Neuronal stem cell (in vitro differentiated cells): ENCODE measurements around the gene TMEM239.
A peak's percentile ranks its signal among the peaks of the same experiment; 100 is the strongest.

ENCODE experiments used
- DNase-seq: peaks from one replicate; pipeline ENCODE4 v3.0.0-alpha.2; 2013; ENCODE audit warnings: low spot score
- H2AFZ ChIP-seq: one replicate; pipeline ENCODE4 v1.6.1; 2013; ENCODE audit warnings: mild to moderate bottlenecking, low read length, inconsistent platforms
- H2AK5ac ChIP-seq: 2 replicates; pipeline ENCODE4 v1.6.1; 2013; ENCODE audit warnings: low read depth, mild to moderate bottlenecking, inconsistent platforms, low read length, moderate library complexity, mixed read lengths
- H2BK120ac ChIP-seq: 2 replicates; pipeline ENCODE4 v1.6.1; 2013; ENCODE audit warnings: low read depth, mild to moderate bottlenecking, inconsistent platforms, low read length, moderate library complexity, mixed read lengths
- H2BK12ac ChIP-seq: one replicate; pipeline ENCODE4 v1.6.1; 2013; ENCODE audit warnings: low read length, inconsistent platforms
- H2BK15ac ChIP-seq: 2 replicates; pipeline ENCODE4 v1.6.1; 2013; ENCODE audit warnings: mild to moderate bottlenecking, low read length, inconsistent platforms, mixed read lengths
- H2BK5ac ChIP-seq: one replicate; pipeline ENCODE4 v1.6.1; 2013; ENCODE audit warnings: inconsistent platforms, mild to moderate bottlenecking, low read length, moderate library complexity
- H3K14ac ChIP-seq: one replicate; pipeline ENCODE4 v1.6.1; 2013; ENCODE audit warnings: low read length, inconsistent platforms
- H3K18ac ChIP-seq: 2 replicates; pipeline ENCODE4 v1.6.1; 2013; ENCODE audit warnings: low read length, inconsistent platforms
- H3K23ac ChIP-seq: 2 replicates; pipeline ENCODE4 v1.6.1; 2013; ENCODE audit warnings: low read depth, mild to moderate bottlenecking, mixed read lengths, low read length, inconsistent platforms; ENCODE audit not compliant: poor library complexity
- H3K27ac ChIP-seq: replicated peaks from 3 replicates; pipeline ENCODE4 v1.5.1; 2013; ENCODE audit warnings: low read length, inconsistent platforms
- H3K27me3 ChIP-seq, 3 experiments: 2 replicates each; pipeline ENCODE4 v1.6.1; 2013; ENCODE audit warnings: low read length in 3 of 3, mild to moderate bottlenecking in 2 of 3, inconsistent platforms in 1 of 3, low read depth in 1 of 3, mixed read lengths in 1 of 3, moderate library complexity in 1 of 3; ENCODE audit not compliant: control insufficient read depth in 3 of 3, insufficient read depth in 3 of 3
- H3K36me3 ChIP-seq, 2 donors: replicated peaks in 1 of 2; 2 replicates each; pipeline ENCODE4 v1.6.1; 2013; ENCODE audit warnings: low read length in 2 of 2; ENCODE audit not compliant: control insufficient read depth in 2 of 2, insufficient read depth in 2 of 2
- H3K4ac ChIP-seq: 2 replicates; pipeline ENCODE4 v1.6.1; 2013; ENCODE audit warnings: inconsistent platforms, mild to moderate bottlenecking, low read length, moderate library complexity
- H3K4me1 ChIP-seq, 2 donors: 1 replicate in 1 of 2; 2 replicates in 1 of 2; pipeline ENCODE4 v1.6.1; 2013; ENCODE audit warnings: low read length in 2 of 2, low read depth in 1 of 2; ENCODE audit not compliant: control insufficient read depth in 2 of 2, insufficient read depth in 1 of 2
- H3K4me2 ChIP-seq: one replicate; pipeline ENCODE4 v1.6.1; 2013; ENCODE audit warnings: mild to moderate bottlenecking, low read length, inconsistent platforms; ENCODE audit not compliant: insufficient read depth, poor library complexity, severe bottlenecking
- H3K4me3 ChIP-seq, 2 donors: 2 replicates each; pipeline ENCODE4 v1.5.1; 2013; ENCODE audit warnings: low read length in 2 of 2, mild to moderate bottlenecking in 2 of 2, inconsistent platforms in 1 of 2, moderate library complexity in 1 of 2
- H3K79me1 ChIP-seq: one replicate; pipeline ENCODE4 v1.6.1; 2013; ENCODE audit warnings: low read depth, mild to moderate bottlenecking, inconsistent platforms, low read length, moderate library complexity
- H3K9ac ChIP-seq: one replicate; pipeline ENCODE4 v1.6.1; 2013; ENCODE audit warnings: mild to moderate bottlenecking, low read depth, low read length, inconsistent platforms; ENCODE audit not compliant: poor library complexity
- H3K9me3 ChIP-seq, 2 donors: replicated peaks in 1 of 2; 2 replicates each; pipeline versions ENCODE3 to v1.6.1; 2013; ENCODE audit warnings: low read length in 2 of 2, mild to moderate bottlenecking in 2 of 2, inconsistent platforms in 1 of 2, low read depth in 1 of 2, mixed read lengths in 1 of 2, moderate library complexity in 1 of 2; ENCODE audit not compliant: control insufficient read depth in 2 of 2, insufficient read depth in 1 of 2
- H4K8ac ChIP-seq: one replicate; pipeline ENCODE4 v1.6.1; 2013; ENCODE audit warnings: low read depth, mild to moderate bottlenecking, inconsistent platforms, low read length, moderate library complexity
- H4K91ac ChIP-seq: one replicate; pipeline ENCODE4 v1.6.1; 2013; ENCODE audit warnings: low read length, low read depth, mild to moderate bottlenecking, inconsistent platforms; ENCODE audit not compliant: poor library complexity
- WGBS, 2 donors: extraction: QIAGEN DNeasy Blood & Tissue Kit; methylation state at CpG; one replicate each; pipeline ENCODE4 v1.1.7; 2013; ENCODE audit warnings: missing lambda C conversion rate in 2 of 2, mixed read lengths in 1 of 2; ENCODE audit not compliant: insufficient read length in 2 of 2, insufficient replicate concordance in 1 of 2; ENCODE audit errors: extremely low coverage in 2 of 2; 5-methylcytosine and 5-hydroxymethylcytosine counted together

TMEM239 gene

GRCh38 chr20:2798095-2798805 lies 17.9 kb upstream of the TMEM239 start:
- Histone ChIP-seq H3K4me2 (no peak overlapping the region), H2BK15ac (no peak overlapping the region), H3K4ac (no peak overlapping the region), H3K9me3 (peaks cover 0 to 2% of the 10 kb centered on the region in 2 donors), H3K9ac (no peak overlapping the region), H3K79me1 (peaks cover 8% of the 10 kb centered on the region), H4K8ac (no peak overlapping the region), H3K27ac (no peak overlapping the region), H3K27me3 (peaks cover 0 to 18% (median 3%) of the 10 kb centered on the region in 3 experiments), H3K18ac (no peak overlapping the region), H2BK5ac (peak overlapping the region; percentile 46), H2BK12ac (no peak overlapping the region), H3K14ac (no peak overlapping the region), H3K4me3 (no peak overlapping the region), H2BK120ac (peak overlapping the region; percentile 3), H3K23ac (no peak overlapping the region), H2AFZ (no peak overlapping the region), H3K4me1 (peaks cover 12 to 15% of the 10 kb centered on the region in 2 donors), H3K36me3 (peaks cover 45 to 61% of the 10 kb centered on the region in 2 donors), H4K91ac (no peak overlapping the region), H2AK5ac (peak overlapping the region; percentile 61)
- no peak for DNase-seq
- no CpG with 5 or more reads among the region's 19 CpGs for WGBS, 2 donors

DNA sequence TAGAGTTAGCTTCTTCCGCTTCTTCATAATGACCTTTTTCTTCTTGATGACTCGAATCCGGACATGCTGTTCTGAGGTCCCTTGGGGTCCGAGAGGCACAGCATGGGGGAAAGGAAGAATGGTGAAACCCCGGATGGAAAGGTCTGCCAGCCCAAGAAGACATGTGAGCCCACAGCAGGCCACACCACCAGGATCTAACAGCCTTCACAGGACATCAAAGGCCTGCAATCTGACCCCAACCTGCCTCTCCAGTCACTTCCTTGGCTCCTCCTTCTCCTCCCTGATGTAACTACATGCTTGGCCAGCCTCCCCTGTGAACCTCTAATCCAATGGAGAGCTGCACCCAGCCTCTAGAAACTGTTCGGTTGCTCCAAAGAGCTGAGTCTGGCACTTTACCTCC lies 17.4 kb upstream of the TMEM239 start:
- peak overlapping the region in 1 of 2 donors; percentile 100 for H3K4me3 ChIP-seq
- peak overlapping the region; percentile 90 for H2AK5ac ChIP-seq
- H3K4me1 ChIP-seq, result peaks cover 12 to 15% of the 10 kb centered on the region in 2 donors
- H3K27ac ChIP-seq, result peak overlapping the region; percentile 80
- H3K79me1 ChIP-seq, result peaks cover 8% of the 10 kb centered on the region
- H3K4ac ChIP-seq, result no peak overlapping the region
- H3K9me3 ChIP-seq, result no peaks in the 10 kb centered on the region
- no peak overlapping the region for H3K14ac ChIP-seq
- peak overlapping the region; percentile 97 for H3K4me2 ChIP-seq
- peaks cover 40 to 56% of the 10 kb centered on the region in 2 donors for H3K36me3 ChIP-seq
- H3K9ac ChIP-seq, result no peak overlapping the region
- H3K27me3 ChIP-seq, result peaks cover 3 to 22% (median 6%) of the 10 kb centered on the region in 3 experiments
- H2BK12ac ChIP-seq, result no peak overlapping the region
- no peak overlapping the region for H2AFZ ChIP-seq
- H4K8ac ChIP-seq, result no peak overlapping the region
- H2BK15ac ChIP-seq, result no peak overlapping the region
- no peak overlapping the region for H2BK120ac ChIP-seq
- no peak overlapping the region for H3K18ac ChIP-seq
- peak overlapping the region; percentile 46 for H2BK5ac ChIP-seq
- WGBS, 2 donors, result no CpG with 5 or more reads among the region's 6 CpGs
- H3K23ac ChIP-seq, result no peak overlapping the region
- no peak for DNase-seq
- H4K91ac ChIP-seq, result no peak overlapping the region

DNA sequence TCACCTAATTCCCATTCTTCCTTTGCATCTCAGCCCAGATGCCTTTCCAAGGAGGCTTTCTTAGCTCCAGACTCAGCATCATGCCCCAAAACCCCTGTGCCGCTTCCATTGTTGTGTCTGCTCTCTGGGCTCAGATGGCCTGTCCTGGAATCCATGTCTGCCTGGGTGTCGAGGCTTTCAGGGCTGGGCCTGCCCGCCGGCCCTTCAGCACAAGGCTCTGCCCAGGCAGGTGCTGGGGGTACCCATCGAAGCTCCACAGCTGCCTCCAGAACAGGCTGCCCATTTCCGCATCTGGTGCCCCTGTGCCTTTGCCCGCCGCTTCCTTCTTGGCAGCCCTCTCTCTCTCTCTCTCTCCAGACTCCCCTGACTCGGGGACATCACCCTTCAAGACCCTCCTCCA lies 16.9 kb upstream of the TMEM239 start:
- no peak for DNase-seq
- no peak overlapping the region for H3K4ac ChIP-seq
- no CpG with 5 or more reads among the region's 9 CpGs for WGBS, 2 donors

More for the DNA sequence above, 16.9 kb upstream of the TMEM239 start:
- H3K27me3 ChIP-seq, result peaks cover 3 to 27% (median 10%) of the 10 kb centered on the region in 3 experiments
- H3K9me3 ChIP-seq, result no peaks in the 10 kb centered on the region
- H3K4me2 ChIP-seq, result peak overlapping the region; percentile 97
- no peak overlapping the region for H3K14ac ChIP-seq
- H2BK120ac ChIP-seq, result no peak overlapping the region
- peaks cover 8% of the 10 kb centered on the region for H3K79me1 ChIP-seq
- peak overlapping the region; percentile 74 for H2BK15ac ChIP-seq
- peak overlapping the region; percentile 93 for H2AFZ ChIP-seq
- H4K91ac ChIP-seq, result peak overlapping the region; percentile 34
- peak overlapping the region; percentile 88 to 100 for H3K4me3 ChIP-seq
- peak overlapping the region; percentile 51 for H3K18ac ChIP-seq
- H2AK5ac ChIP-seq, result peak overlapping the region; percentile 90
- H2BK5ac ChIP-seq, result peak overlapping the region; percentile 46
- H2BK12ac ChIP-seq, result no peak overlapping the region
- peak overlapping the region; percentile 80 for H3K27ac ChIP-seq
- H3K23ac ChIP-seq, result no peak overlapping the region
- H3K36me3 ChIP-seq, result peaks cover 40 to 51% of the 10 kb centered on the region in 2 donors
- peak overlapping the region; percentile 82 for H3K9ac ChIP-seq
- H4K8ac ChIP-seq, result no peak overlapping the region
- H3K4me1 ChIP-seq, result peaks cover 12 to 15% of the 10 kb centered on the region in 2 donors
